GM12878 (cell line): ENCODE results near the gene CUEDC1. TPM values are rescaled to one million over a fixed set of nuclear protein-coding genes. Genes with fewer than 3 reads are reported as not detected.

ENCODE experiments used
- ATAC-seq: fragments of 200-7000 bp; cut with Tn5 transposase; 3 replicates; pipeline ENCODE4 v1.9.1; 2020; ENCODE audit warnings: mild to moderate bottlenecking, moderate library complexity
- BruUV-seq: library from RNA; stranded (reverse); fragments of 400-500 nt; replicated peaks from 2 replicates; lab custom pipeline; 2021; lab: Mats Ljungman, UMichigan
- CTCF ChIA-PET: fragments of 300-600 bp; sonication (Branson Sonifier 250); formaldehyde crosslinking; extraction: SDS; loops from one replicate; lab custom pipeline; 2021; ENCODE audit warnings: inconsistent platforms; lab: Yijun Ruan, JAX
- POLR2A ChIA-PET: fragments of 350-600 bp; formaldehyde crosslinking; extraction: SDS; loops from one replicate; lab custom pipeline; 2021; ENCODE audit warnings: inconsistent platforms; lab: Charles Lee
- RAD21 ChIA-PET: fragments of 300-600 bp; sonication (Branson Sonifier 250); formaldehyde crosslinking; loops from one replicate; lab custom pipeline; 2023; ENCODE audit warnings: antibody characterized with exemption; ENCODE audit not compliant: unreplicated experiment; lab: Charles Lee
- SMC1A ChIA-PET: fragments of 300-600 bp; sonication (Branson Sonifier 250); formaldehyde crosslinking; loops from one replicate; lab custom pipeline; 2023; ENCODE audit not compliant: unreplicated experiment, uncharacterized antibody; lab: Charles Lee
- DNase-seq: peaks from one replicate; pipeline ENCODE4 v3.0.0-alpha.2; 2011; ENCODE audit warnings: low read depth, low spot score
- FAIRE-seq: peaks from 3 replicates; lab custom pipeline; 2011; peaks lifted over from hg19 to GRCh38; lab: Jason Lieb, UNC
- H2AFZ ChIP-seq: 2 replicates; pipeline ENCODE4 v1.6.0; 2011; ENCODE audit warnings: low read depth, low read length, control low read depth; ENCODE audit not compliant: control insufficient read depth
- H3K27ac ChIP-seq: 2 replicates; pipeline ENCODE4 v1.5.1; 2011; ENCODE audit warnings: control low read depth; ENCODE audit not compliant: control insufficient read depth, insufficient read depth
- H3K27me3 ChIP-seq, 2 experiments: replicated peaks in 1 of 2; 2 replicates each; pipeline versions ENCODE4 v1.6.0 to v1.6.1; 2011; ENCODE audit warnings: low read length in 1 of 2; ENCODE audit not compliant: control insufficient read depth in 2 of 2, insufficient read depth in 2 of 2
- H3K36me3 ChIP-seq, 2 experiments: 2 replicates each; pipeline ENCODE4 v1.5.1; 2011; ENCODE audit warnings: low read length in 1 of 2; ENCODE audit not compliant: control insufficient read depth in 2 of 2, insufficient read depth in 2 of 2
- H3K4me1 ChIP-seq: 2 replicates; pipeline ENCODE4 v1.6.1; 2011; ENCODE audit warnings: mild to moderate bottlenecking, low read length, moderate library complexity, mixed read lengths; ENCODE audit not compliant: control insufficient read depth, insufficient read depth
- H3K4me2 ChIP-seq: 2 replicates; pipeline ENCODE4 v1.6.0; 2011; ENCODE audit warnings: control low read depth; ENCODE audit not compliant: control insufficient read depth, insufficient read depth
- H3K4me3 ChIP-seq: fragments of 200-600 bp; sonication (generic); 2 replicates; pipeline ENCODE4 v1.5.1; 2016
- H3K79me2 ChIP-seq: 2 replicates; pipeline ENCODE4 v1.6.0; 2011; ENCODE audit warnings: low read length; ENCODE audit not compliant: control insufficient read depth, insufficient read depth
- H3K9ac ChIP-seq: 2 replicates; pipeline ENCODE4 v1.8.0; 2011; ENCODE audit warnings: low read length, control low read depth, mixed read lengths; ENCODE audit not compliant: control insufficient read depth, insufficient read depth
- H3K9me3 ChIP-seq: replicated peaks from 3 replicates; pipeline ENCODE4 v1.5.1; 2011; ENCODE audit warnings: mild to moderate bottlenecking, low read length; ENCODE audit not compliant: control insufficient read depth, insufficient read depth
- H4K20me1 ChIP-seq: 2 replicates; pipeline ENCODE4 v1.6.0; 2011; ENCODE audit not compliant: control insufficient read depth, insufficient read depth
- ASH2L ChIP-seq: fragments of 300-600, 200-600 bp; sonication (generic); IDR thresholded peaks from 2 replicates; pipeline ENCODE4 v1.6.1; 2017; ENCODE audit warnings: low read depth, mild to moderate bottlenecking, borderline replicate concordance
- BCLAF1 ChIP-seq: fragments of 450-650 bp; IDR thresholded peaks from 2 replicates; pipeline ENCODE4 v1.6.1; 2017; ENCODE audit warnings: antibody characterized with exemption, mild to moderate bottlenecking, moderate library complexity
- DPF2 ChIP-seq: fragments of 450-650 bp; IDR thresholded peaks from 2 replicates; pipeline ENCODE4 v1.6.1; 2017; ENCODE audit warnings: mild to moderate bottlenecking
- EP300 ChIP-seq, 2 experiments: fragments of 150-350 bp in 1 of 2; IDR thresholded peaks; 2 replicates each; pipeline ENCODE4 v1.6.1; 2011 to 2012; ENCODE audit warnings: low read depth in 2 of 2, low read length in 2 of 2, borderline replicate concordance in 1 of 2, improper control_type of control experiment in 1 of 2, inconsistent platforms in 1 of 2; ENCODE audit not compliant: control insufficient read depth in 1 of 2
- ESRRA ChIP-seq: IDR thresholded peaks from 2 replicates; pipeline ENCODE4 v1.6.1; 2012; ENCODE audit warnings: mild to moderate bottlenecking, low read length, improper control_type of control experiment
- NFIC ChIP-seq: IDR thresholded peaks from 2 replicates; pipeline ENCODE4 v1.6.1; 2012; ENCODE audit warnings: low read depth, mild to moderate bottlenecking, inconsistent platforms, low read length, moderate library complexity
- POLR2AphosphoS2 ChIP-seq: IDR thresholded peaks from 2 replicates; pipeline ENCODE4 v1.6.1; 2011; ENCODE audit warnings: low read depth, mild to moderate bottlenecking, low read length, improper control_type of control experiment, moderate library complexity
- RB1 ChIP-seq: fragments of 450-650 bp; formaldehyde crosslinking; IDR thresholded peaks from 2 replicates; pipeline ENCODE4 v1.6.1; 2017; ENCODE audit warnings: mild to moderate bottlenecking, borderline replicate concordance
- STAT1 ChIP-seq: fragments of 450-650 bp; conservative IDR thresholded peaks from 2 replicates; pipeline ENCODE4 v1.6.1; 2014; ENCODE audit warnings: antibody characterized with exemption, mild to moderate bottlenecking
- TARDBP ChIP-seq: IDR thresholded peaks from 2 replicates; pipeline ENCODE4 v1.6.1; 2016; ENCODE audit warnings: borderline replicate concordance
- ZZZ3 ChIP-seq: IDR thresholded peaks from 2 replicates; pipeline ENCODE4 v1.6.1; 2011; ENCODE audit warnings: low read depth; ENCODE audit not compliant: control insufficient read depth, insufficient read length
- WGBS: methylation state at CpG from one replicate; pipeline ENCODE4 v1.1.6; 2016; ENCODE audit warnings: low lambda C conversion rate; ENCODE audit not compliant: insufficient replicate concordance, insufficient coverage; ENCODE audit errors: missing lambda C conversion rate; 5-methylcytosine and 5-hydroxymethylcytosine counted together
- in situ Hi-C: fragments of 300-500 bp; cut with MboI; formaldehyde crosslinking; loops from 9 replicates; pipeline ENCODE4 v1.14.3; 2018; ENCODE audit warnings: mixed read lengths
- intact Hi-C: fragments of 100-400 bp; cut with micrococcal nuclease; formaldehyde crosslinking; loops from one replicate; pipeline ENCODE4 v1.14.2; 2022; ENCODE audit not compliant: unreplicated experiment
- polyA plus RNA-seq, 11 experiments: library from polyadenylated mRNA; depleted of rRNA in 4 of 11; unstranded in 6 of 11; stranded (reverse) in 5 of 11; fragments of >200 nt; fragmentation: Nextera tagmentation in 4 of 11; fragmentation: Illumina TruSeq in 1 of 11; extraction: Ambion mirVana in 4 of 11; extraction: Trizol in 1 of 11; gene quantifications; 1 replicate in 1 of 11; 2 replicates in 10 of 11; pipeline versions ENCODE4 v1.2.1 to v1.2.3, GENCODE V29; 2011 to 2016; ENCODE audit warnings: inconsistent platforms in 2 of 11, missing spikeins in 2 of 11, low read depth in 1 of 11
- total RNA-seq, 4 experiments: library from RNA; depleted of rRNA in 3 of 4; stranded (reverse); fragments of >200 nt in 3 of 4; fragmentation: Illumina TruSeq in 1 of 4; extraction: Trizol in 1 of 4; gene quantifications; 2 replicates each; pipeline versions ENCODE4 v1.2.1 to v1.2.3, GENCODE V29; 2013 to 2021

The CUEDC1 gene
- total and polyA plus RNA-seq, 10 of the 15 experiments (the other 5 are each of a cell fraction or from before 2014, with no cell fraction given), result 0.24 to 7.4 (median 1.8) TPM

- Histone ChIP-seq H3K36me3 (no peaks in the 10 kb centered on the region), H3K4me1 (peaks cover 46% of the 10 kb centered on the region), H3K9ac (no peak overlapping the region), H3K4me3 (no peak overlapping the region), H3K27ac (no peak overlapping the region), H4K20me1 (no peaks in the 10 kb centered on the region), H3K79me2 (no peaks in the 10 kb centered on the region), H3K4me2 (no peak overlapping the region), H3K27me3 (no peaks in the 10 kb centered on the region), H3K9me3 (no peaks in the 10 kb centered on the region), H2AFZ (no peak overlapping the region)
- DNase-seq (no peak), ATAC-seq (no peak), FAIRE-seq (no peak)
- WGBS, result 93% methylated on average over 9 of the region's 9 CpGs
- no TSS peak for BruUV-seq
- RAD21 ChIA-PET, result interaction anchor here (0.8 to 7.3 kb wide), 8 partner anchors 38 to 109 kb away, joined by 3 to 100 read pairs (median 6); partner anchors contain the start of gene SRSF1
- CTCF ChIA-PET, result interaction anchor here (0.7 to 8.5 kb wide), 9 partner anchors 8 to 100 kb away, joined by 3 to 134 read pairs (median 7); no protein-coding TSS in a partner anchor
- intact Hi-C loops (no loop called here), in situ Hi-C loops (loop anchor here (10.0 kb wide), 1 partner anchor 96 kb away; no protein-coding TSS in a partner anchor)
- no peak for TF ChIP-seq TARDBP
- no peak for TF ChIP-seq STAT1
- TF ChIP-seq ESRRA, result no peak
- TF ChIP-seq ZZZ3, result no peak
- no peak for TF ChIP-seq BCLAF1
- no peak for TF ChIP-seq POLR2AphosphoS2
- TF ChIP-seq EP300 (IDR thresholded peaks at IDR 0.05; ENCODE audit: borderline replicate concordance in 1 of 2, control insufficient read depth in 1 of 2, low read depth in 2 of 2, low read length in 2 of 2), result no peak
- no peak for TF ChIP-seq ASH2L
- no peak for TF ChIP-seq RB1
- TF ChIP-seq NFIC, result no peak
- no peak for TF ChIP-seq DPF2
- POLR2A ChIA-PET, result interaction anchor here (1.3 to 1.8 kb wide), 3 partner anchors 9 to 84 kb away, joined by 4 read pairs; partner anchors contain the start of gene CUEDC1
- SMC1A ChIA-PET, result interaction anchor here (1.0 to 8.1 kb wide), 5 partner anchors 16 to 97 kb away, joined by 3 to 102 read pairs (median 11); partner anchors contain the start of gene CUEDC1
Measured at GRCh38 chr17:57898487-57899311, 56.5 kb downstream of the CUEDC1 start.
